GM19099 (cell line): Measurements from ENCODE around the gene MEGF6.

ENCODE experiments used
- POLR2A ChIP-seq: IDR thresholded peaks from 3 replicates; pipeline ENCODE4 v1.6.1; 2011; ENCODE audit warnings: low read depth; ENCODE audit not compliant: insufficient read length; ENCODE audit errors: extremely low read depth

The MEGF6 gene

DNA sequence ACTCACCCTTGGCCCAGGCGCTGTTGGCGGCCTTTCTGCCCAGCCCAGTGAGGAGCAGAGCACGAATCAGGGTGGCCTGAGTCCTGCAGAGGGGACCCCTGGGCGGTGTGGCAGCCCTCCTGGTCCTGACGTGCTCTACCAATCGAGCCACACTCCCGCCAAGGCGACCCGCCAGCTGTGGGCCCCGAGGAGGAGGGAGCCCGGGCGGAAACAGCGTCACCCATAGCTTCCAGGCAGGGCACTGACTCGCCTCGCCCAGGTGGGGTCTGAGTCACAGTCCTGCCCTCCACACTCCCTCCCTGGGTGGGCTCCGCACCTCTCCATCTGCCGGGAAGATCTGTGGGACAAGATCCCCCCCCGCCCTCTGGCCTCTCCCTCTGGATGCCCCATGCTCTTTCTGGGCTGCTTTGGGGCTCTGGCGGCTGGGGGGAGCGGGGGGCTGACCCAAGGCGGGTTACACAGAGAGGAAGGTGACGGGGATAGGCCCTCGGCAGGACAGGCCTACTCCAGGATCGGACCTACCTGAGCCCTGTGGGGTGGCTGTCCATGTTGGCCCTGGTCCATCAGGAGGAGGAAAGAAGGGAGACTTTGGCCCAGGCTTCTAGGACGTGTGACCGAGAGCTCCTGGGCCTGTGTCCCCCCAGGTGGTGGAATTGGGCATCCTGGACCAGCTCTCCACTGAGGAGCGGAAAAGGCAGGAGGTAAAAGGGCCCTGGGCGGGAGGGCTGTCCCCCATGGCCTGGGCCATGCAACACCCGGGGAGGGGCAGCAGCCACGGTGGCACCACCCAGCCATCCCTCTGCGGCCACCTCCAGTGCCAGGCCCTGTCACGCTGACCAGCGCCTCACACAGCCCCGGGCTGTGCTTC is 142.8 kb downstream of the MEGF6 start:
- no peak for TF ChIP-seq POLR2A

DNA sequence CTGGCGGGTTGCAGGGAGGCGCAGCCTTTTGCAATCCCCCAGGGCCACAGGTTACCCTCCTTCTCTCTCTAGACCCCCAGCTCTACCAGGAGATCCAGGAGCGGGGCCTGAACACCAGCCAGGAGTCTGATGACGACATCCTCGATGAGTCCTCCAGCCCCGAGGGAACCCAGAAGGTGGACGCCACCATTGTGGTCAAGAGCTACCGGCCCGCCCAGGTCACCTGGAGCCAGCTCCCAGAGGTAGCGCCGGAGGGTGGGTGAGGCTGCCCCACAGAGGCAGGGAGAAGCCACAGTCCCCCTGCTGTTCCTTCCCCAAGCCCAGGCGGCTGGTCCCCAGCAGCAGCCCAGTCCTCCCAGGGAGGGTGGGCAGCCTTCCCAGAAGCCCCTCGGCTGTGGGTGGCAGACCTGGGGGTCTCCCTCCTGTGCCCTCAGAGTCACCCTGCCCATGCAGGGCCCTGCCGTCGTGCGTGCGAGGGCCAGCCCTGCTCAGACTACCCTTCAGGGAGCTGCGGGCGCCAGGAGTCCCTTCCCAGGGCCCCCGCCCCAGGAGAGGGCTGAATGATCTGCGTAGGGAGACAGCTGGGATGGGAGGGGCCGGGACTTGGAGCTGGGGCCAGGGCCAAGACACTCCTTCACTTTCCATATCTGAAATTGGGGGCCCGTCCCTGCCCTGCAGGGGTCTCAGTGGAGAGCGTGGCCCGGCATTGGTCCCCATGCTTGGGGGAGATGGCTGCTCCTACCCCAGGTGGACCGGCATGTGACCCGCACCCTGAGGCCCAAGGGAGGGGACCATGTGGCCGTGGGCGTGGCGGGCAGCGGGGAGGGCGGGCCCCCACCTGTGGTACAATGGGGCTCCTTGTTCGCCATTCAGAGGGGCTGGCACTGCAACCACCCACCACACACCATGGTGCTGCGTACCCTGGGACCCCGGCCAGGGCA is 143.9 kb downstream of the MEGF6 start:
- no peak for TF ChIP-seq POLR2A

DNA sequence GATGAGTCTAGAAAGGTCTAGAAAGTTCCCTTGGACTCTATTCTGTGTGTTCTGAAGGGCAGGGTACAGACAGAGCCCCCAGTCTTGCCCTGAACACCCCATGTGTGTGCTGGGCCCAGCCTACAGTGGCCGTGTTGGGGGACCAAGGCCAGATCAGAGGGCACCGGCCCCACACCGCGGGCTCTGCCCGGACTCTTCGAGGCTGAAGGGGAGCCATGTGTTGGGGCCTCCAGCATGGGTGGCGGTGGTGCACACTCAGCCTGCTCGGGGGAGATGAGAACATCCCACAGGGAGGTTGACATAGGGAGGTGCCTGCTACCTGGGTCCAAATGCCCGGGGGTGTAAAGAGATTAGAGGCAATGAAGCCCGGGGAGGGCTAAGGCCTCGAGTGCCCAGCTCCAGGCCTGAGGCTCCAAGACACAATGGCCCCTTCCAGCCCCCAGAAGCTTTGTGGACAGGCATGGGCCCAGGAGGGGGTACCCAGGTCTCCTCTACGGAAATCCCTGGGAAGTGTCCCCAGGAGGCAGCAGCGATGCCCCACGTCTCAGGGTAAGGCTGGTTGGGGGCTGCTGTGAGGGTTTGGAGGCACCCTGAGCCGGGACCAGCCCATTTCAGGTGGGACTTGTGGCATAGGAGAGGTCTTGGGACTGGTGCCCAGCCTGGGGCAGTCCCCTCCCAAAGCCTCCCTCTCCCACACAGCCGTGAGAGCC is 144.8 kb downstream of the MEGF6 start:
- no peak for TF ChIP-seq POLR2A

DNA sequence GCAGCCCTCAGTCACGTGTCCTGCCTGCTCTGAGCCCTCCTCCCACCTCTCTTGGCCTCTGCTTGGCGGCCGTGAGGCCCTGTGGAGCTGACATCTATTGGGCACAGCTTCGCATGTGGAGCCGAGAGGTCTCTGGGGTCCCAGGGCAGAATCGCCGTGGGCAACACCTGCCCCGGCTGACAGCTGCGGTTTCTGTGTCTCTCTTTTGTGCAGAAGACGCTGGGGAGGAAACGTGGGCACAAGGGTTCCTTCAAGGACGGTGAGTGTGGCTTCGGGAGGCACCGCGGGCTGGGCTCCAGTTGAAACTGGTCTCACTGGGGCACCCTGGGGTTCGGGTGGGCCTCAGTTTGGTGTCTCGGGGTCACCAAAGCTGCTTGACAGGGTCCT is 145.4 kb downstream of the MEGF6 start:
- TF ChIP-seq POLR2A = no peak

GRCh38 chr1:3465091-3465934 is 146.0 kb downstream of the MEGF6 start:
- TF ChIP-seq POLR2A = no peak

- TF ChIP-seq POLR2A = no peak
Observed at GRCh38 chr1:3464649-3465025, 146.7 kb downstream of the MEGF6 start.

GRCh38 chr1:3463891-3464648 is 147.2 kb downstream of the MEGF6 start:
- no peak for TF ChIP-seq POLR2A

DNA sequence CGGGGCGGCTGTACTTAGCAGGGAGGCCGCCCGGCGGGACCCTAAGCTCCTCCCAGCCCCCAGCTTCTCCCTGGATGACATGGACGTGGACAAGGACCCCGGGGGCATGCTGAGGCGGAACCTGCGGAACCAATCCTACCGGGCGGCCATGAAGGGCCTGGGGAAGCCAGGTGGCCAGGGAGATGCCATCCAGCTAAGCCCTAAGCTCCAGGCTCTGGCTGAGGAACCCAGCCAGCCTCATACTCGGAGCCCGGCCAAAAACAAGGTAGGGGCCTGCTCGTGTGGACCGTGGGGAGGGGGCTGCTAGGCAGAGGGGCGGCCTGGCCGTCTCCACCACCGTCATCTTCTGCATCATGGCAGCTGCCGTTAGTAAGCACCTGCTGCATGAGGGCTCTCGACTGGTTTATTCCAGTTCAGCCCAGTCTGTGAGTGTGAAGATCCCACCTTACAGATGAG is 147.9 kb downstream of the MEGF6 start:
- TF ChIP-seq POLR2A = no peak

DNA sequence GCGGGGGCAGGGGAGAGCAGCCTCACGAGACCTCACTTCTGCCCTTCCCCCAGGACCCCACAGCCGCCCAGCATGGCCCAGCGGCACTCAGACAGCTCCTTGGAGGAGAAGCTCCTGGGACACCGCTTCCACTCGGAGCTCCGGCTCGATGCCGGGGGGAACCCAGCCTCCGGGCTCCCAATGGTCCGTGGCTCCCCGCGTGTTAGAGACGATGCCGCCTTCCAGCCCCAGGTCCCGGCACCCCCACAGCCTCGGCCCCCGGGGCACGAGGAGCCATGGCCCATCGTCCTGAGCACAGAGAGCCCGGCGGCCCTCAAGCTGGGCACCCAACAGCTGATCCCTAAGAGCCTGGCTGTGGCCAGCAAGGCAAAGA is 148.3 kb downstream of the MEGF6 start:
- no peak for TF ChIP-seq POLR2A

- no peak for TF ChIP-seq POLR2A
Observed at GRCh38 chr1:3462356-3463012, 148.8 kb downstream of the MEGF6 start.

GRCh38 chr1:3461934-3462275 is 149.4 kb downstream of the MEGF6 start:
- TF ChIP-seq POLR2A = no peak

GRCh38 chr1:3461238-3461933 is 149.9 kb downstream of the MEGF6 start:
- TF ChIP-seq POLR2A = no peak
